Endothelial cell of umbilical vein (primary cell): ENCODE data around the gene TBC1D5. TPM values are rescaled to one million over a fixed set of nuclear protein-coding genes. Genes with fewer than 3 reads are reported as not detected.

Experiments used
- BruUV-seq: library from RNA; stranded (reverse); fragments of 400-500 nt; replicated peaks from 2 replicates; lab custom pipeline; 2021; lab: Mats Ljungman, UMichigan
- CTCF ChIA-PET: fragments of 300-600, 350-600 bp; sonication (Branson Sonifier 250); formaldehyde crosslinking; loops from one replicate; lab custom pipeline; 2021; ENCODE audit warnings: antibody characterized with exemption, inconsistent platforms; lab: Charles Lee
- POLR2A ChIA-PET: fragments of 300-600, 350-600 bp; sonication (Branson Sonifier 250); formaldehyde crosslinking; loops from one replicate; lab custom pipeline; 2021; ENCODE audit warnings: antibody characterized with exemption, inconsistent platforms; lab: Charles Lee
- DNase-seq: peaks from one replicate; pipeline ENCODE4 v3.0.0-alpha.2; 2011; ENCODE audit warnings: low read depth, low spot score
- FAIRE-seq: peaks from 2 replicates; lab custom pipeline; 2011; peaks lifted over from hg19 to GRCh38; lab: Jason Lieb, UNC
- H2AFZ ChIP-seq: 2 replicates; pipeline ENCODE4 v1.6.0; 2012; ENCODE audit warnings: low read depth, low read length, control low read depth, inconsistent platforms
- H3K27ac ChIP-seq: 2 replicates; pipeline ENCODE4 v1.5.1; 2011; ENCODE audit warnings: low read depth, mild to moderate bottlenecking, control low read depth, low read length, moderate library complexity; ENCODE audit not compliant: insufficient read depth
- H3K27me3 ChIP-seq, 2 experiments: 2 replicates each; pipeline versions ENCODE4 v1.6.0 to v1.6.1; 2011; ENCODE audit warnings: low read length in 2 of 2, mixed read lengths in 1 of 2; ENCODE audit not compliant: control insufficient read depth in 2 of 2, insufficient read depth in 2 of 2
- H3K36me3 ChIP-seq, 2 experiments: 2 replicates in 1 of 2; 3 replicates in 1 of 2; pipeline ENCODE4 v1.5.1; 2011; ENCODE audit warnings: low read length in 2 of 2, mild to moderate bottlenecking in 1 of 2, moderate library complexity in 1 of 2; ENCODE audit not compliant: control insufficient read depth in 2 of 2, insufficient read depth in 2 of 2; ENCODE audit errors: extremely low read depth in 1 of 2
- H3K4me1 ChIP-seq: 3 replicates; pipeline ENCODE4 v1.5.1; 2011; ENCODE audit warnings: mild to moderate bottlenecking, low read length; ENCODE audit not compliant: control insufficient read depth, insufficient read depth; ENCODE audit errors: extremely low read depth
- H3K4me2 ChIP-seq: 2 replicates; pipeline ENCODE4 v1.6.1; 2011; ENCODE audit warnings: low read length, control low read depth, mixed read lengths; ENCODE audit not compliant: insufficient read depth
- H3K4me3 ChIP-seq, 3 experiments: fragments of 200-600 bp in 1 of 3; sonication (generic), shearing (Covaris generic) in 1 of 3; replicated peaks in 1 of 3; 2 replicates each; pipeline ENCODE4 v1.5.1; 2011 to 2016; ENCODE audit warnings: control low read depth in 3 of 3, low read length in 3 of 3, mild to moderate bottlenecking in 2 of 3, inconsistent platforms in 1 of 3, low read depth in 1 of 3, moderate library complexity in 1 of 3; ENCODE audit not compliant: insufficient read depth in 1 of 3
- H3K79me2 ChIP-seq: 2 replicates; pipeline ENCODE4 v1.6.0; 2012; ENCODE audit warnings: low read length, inconsistent platforms; ENCODE audit not compliant: control insufficient read depth, insufficient read depth
- H3K9ac ChIP-seq: replicated peaks from 2 replicates; pipeline ENCODE3; 2011; ENCODE audit warnings: low read length, control low read depth; ENCODE audit not compliant: insufficient read depth; ENCODE audit errors: extremely low read depth
- H3K9me1 ChIP-seq: replicated peaks from 3 replicates; pipeline ENCODE4 v1.6.0; 2011; ENCODE audit warnings: mild to moderate bottlenecking, low read length; ENCODE audit not compliant: control insufficient read depth, insufficient read depth; ENCODE audit errors: extremely low read depth
- H3K9me3 ChIP-seq: replicated peaks from 2 replicates; pipeline ENCODE4 v1.5.1; 2012; ENCODE audit warnings: low read length, inconsistent platforms; ENCODE audit not compliant: control insufficient read depth, insufficient read depth
- H4K20me1 ChIP-seq: replicated peaks from 2 replicates; pipeline ENCODE3; 2011; ENCODE audit warnings: mild to moderate bottlenecking, low read length; ENCODE audit not compliant: control insufficient read depth, insufficient read depth; ENCODE audit errors: extremely low read depth
- CTCF ChIP-seq, 2 donors: IDR thresholded peaks; 1 replicate in 1 of 2; 2 replicates in 1 of 2; pipeline ENCODE4 v1.5.1; 2011; ENCODE audit warnings: low read length in 2 of 2, mild to moderate bottlenecking in 2 of 2, moderate library complexity in 2 of 2, control low read depth in 1 of 2, inconsistent platforms in 1 of 2, low read depth in 1 of 2; ENCODE audit not compliant: insufficient read depth in 1 of 2; ENCODE audit errors: extremely low read depth in 1 of 2
- EZH2 ChIP-seq: IDR thresholded peaks from 2 replicates; pipeline ENCODE4 v1.6.1; 2012; ENCODE audit warnings: borderline replicate concordance, low read depth, mild to moderate bottlenecking, moderate library complexity, low read length, inconsistent platforms; ENCODE audit not compliant: severe bottlenecking
- FOS ChIP-seq: IDR thresholded peaks from 2 replicates; pipeline ENCODE4 v1.6.1; 2011; ENCODE audit warnings: mild to moderate bottlenecking, low read length, moderate library complexity, borderline replicate concordance; ENCODE audit not compliant: insufficient read depth
- GATA2 ChIP-seq: IDR thresholded peaks from 2 replicates; pipeline ENCODE4 v1.7.0; 2011; ENCODE audit warnings: low read depth, mild to moderate bottlenecking, moderate library complexity, mixed read lengths, low read length; ENCODE audit not compliant: insufficient read length, insufficient read depth
- JUN ChIP-seq: IDR thresholded peaks from 2 replicates; pipeline ENCODE4 v1.6.1; 2011; ENCODE audit warnings: borderline replicate concordance, low read depth; ENCODE audit not compliant: insufficient read length, insufficient read depth
- MAX ChIP-seq: IDR thresholded peaks from 2 replicates; pipeline ENCODE4 v1.6.1; 2011; ENCODE audit not compliant: insufficient read depth, insufficient read length
- MYC ChIP-seq: IDR thresholded peaks from one replicate; pipeline ENCODE4 v1.6.1; 2011; ENCODE audit warnings: mild to moderate bottlenecking, low read depth, low read length
- POLR2A ChIP-seq: IDR thresholded peaks from 2 replicates; pipeline ENCODE4 v1.6.1; 2012; ENCODE audit warnings: low read depth, mild to moderate bottlenecking, control low read depth, low read length
- POLR2AphosphoS5 ChIP-seq: IDR thresholded peaks from 2 replicates; pipeline ENCODE4 v1.6.1; 2012; ENCODE audit warnings: low read depth, mild to moderate bottlenecking, control low read depth, low read length, moderate library complexity; ENCODE audit not compliant: insufficient read depth
- dilution Hi-C: fragments of 300-500 bp; cut with MboI; formaldehyde crosslinking; loops from one replicate; pipeline ENCODE4 v1.15.0; 2019; ENCODE audit warnings: low sequenced_read_pairs; ENCODE audit not compliant: extremely low pct_ligation_motif_present
- intact Hi-C: fragments of 100-400 bp; cut with micrococcal nuclease; formaldehyde crosslinking; loops from one replicate; pipeline ENCODE4 v1.10.0; 2022
- polyA plus RNA-seq, 4 experiments: library from polyadenylated mRNA; depleted of rRNA in 3 of 4; stranded (reverse) in 3 of 4; unstranded in 1 of 4; fragments of >200 nt; gene quantifications; 2 replicates each; pipeline versions ENCODE4 v1.2.1 to v1.2.3, GENCODE V29; 2011 to 2012; ENCODE audit warnings: missing spikeins in 1 of 4
- total RNA-seq: library from RNA; stranded (reverse); gene quantifications from 2 replicates; pipeline ENCODE4 v1.2.3, GENCODE V29; 2021

The TBC1D5 gene
- total and polyA plus RNA-seq, 2 donors (not counting 3 experiments of a cell fraction or from before 2014, with no cell fraction given), result 17.5 to 44.7 TPM

- TF ChIP-seq JUN (no peak), FOS (no peak), POLR2AphosphoS5 (no peak), MYC (no peak), MAX (no peak), POLR2A (no peak), EZH2 (no peak), GATA2 (no peak), CTCF (IDR thresholded peaks at IDR 0.05; ENCODE audit: extremely low read depth in 1 of 2, insufficient read depth in 1 of 2, low read depth in 1 of 2, low read length in 2 of 2) (no peak)
- H3K27ac ChIP-seq, result no peak overlapping the region
- H3K4me1 ChIP-seq, result no peaks in the 10 kb centered on the region
- DNase-seq (no peak), FAIRE-seq (no peak)
- H3K27me3 ChIP-seq, result no peaks in the 10 kb centered on the region
- intact Hi-C loops, result no loop called here
- no TSS peak for BruUV-seq
- H3K9me3 ChIP-seq, result no peaks in the 10 kb centered on the region
- no peaks in the 10 kb centered on the region for H4K20me1 ChIP-seq
- no peak overlapping the region for H2AFZ ChIP-seq
- no peak overlapping the region for H3K4me2 ChIP-seq
- no peak overlapping the region for H3K9ac ChIP-seq
- no peaks in the 10 kb centered on the region for H3K79me2 ChIP-seq
- H3K4me3 ChIP-seq, result no peak overlapping the region
- dilution Hi-C loops, result no loop called here
- CTCF ChIA-PET, result interaction anchor here (1.2 kb wide), 1 partner anchor 214 kb away, joined by 3 read pairs; no protein-coding TSS in a partner anchor
- no peaks in the 10 kb centered on the region for H3K9me1 ChIP-seq
- POLR2A ChIA-PET, result no interaction called here
- H3K36me3 ChIP-seq, result no peaks in the 10 kb centered on the region
These were observed 619.7 kb downstream of the TBC1D5 start for GRCh38 chr3:17122758-17123157.
